GM10847 (cell line): ENCODE results near the gene PLAC1.

Experiments
- POLR2A ChIP-seq: IDR thresholded peaks from 2 replicates; pipeline ENCODE4 v1.6.1; 2011; ENCODE audit not compliant: insufficient read length; ENCODE audit errors: extremely low read depth

PLAC1 gene

GRCh38 chrX:134679644-134680043 is 21.4 kb upstream of the PLAC1 start:
- TF ChIP-seq POLR2A = no peak

- no peak for TF ChIP-seq POLR2A
These were observed 20.9 kb upstream of the PLAC1 start for GRCh38 chrX:134679221-134679620.

- TF ChIP-seq POLR2A = no peak
These were observed 19.1 kb upstream of the PLAC1 start for GRCh38 chrX:134677332-134677731.

- no peak for TF ChIP-seq POLR2A
These were observed 18.2 kb upstream of the PLAC1 start for GRCh38 chrX:134676436-134676835.

- no peak for TF ChIP-seq POLR2A
These were observed 14.9 kb upstream of the PLAC1 start for GRCh38 chrX:134673123-134673522.

GRCh38 chrX:134672101-134672500 is 13.8 kb upstream of the PLAC1 start:
- TF ChIP-seq POLR2A = no peak

- TF ChIP-seq POLR2A = no peak
These were observed 13.0 kb upstream of the PLAC1 start for GRCh38 chrX:134671294-134671693.

- no peak for TF ChIP-seq POLR2A
These were observed 12.1 kb upstream of the PLAC1 start for GRCh38 chrX:134670134-134670924.

- no peak for TF ChIP-seq POLR2A
These were observed 11.3 kb upstream of the PLAC1 start for GRCh38 chrX:134669378-134670098.

GRCh38 chrX:134664202-134664601 is 5.9 kb upstream of the PLAC1 start:
- TF ChIP-seq POLR2A = no peak

GRCh38 chrX:134661295-134661694 is 3.0 kb upstream of the PLAC1 start:
- no peak for TF ChIP-seq POLR2A

GRCh38 chrX:134660627-134661026 is 2.4 kb upstream of the PLAC1 start:
- TF ChIP-seq POLR2A = no peak

- no peak for TF ChIP-seq POLR2A
These were observed 1.5 kb upstream of the PLAC1 start for GRCh38 chrX:134659761-134660160.

GRCh38 chrX:134658760-134659023 is 421 bp upstream of the PLAC1 start:
- TF ChIP-seq POLR2A = no peak

GRCh38 chrX:134654398-134655012 is 3.8 kb downstream of the PLAC1 start:
- TF ChIP-seq POLR2A = no peak

- no peak for TF ChIP-seq POLR2A
These were observed 4.4 kb downstream of the PLAC1 start for GRCh38 chrX:134653835-134654234.

GRCh38 chrX:134650701-134651100 is 7.6 kb downstream of the PLAC1 start:
- TF ChIP-seq POLR2A = no peak

- no peak for TF ChIP-seq POLR2A
These were observed 8.5 kb downstream of the PLAC1 start for GRCh38 chrX:134649770-134650169.
